ENCODE measurements around the gene OLIG2. TPM values are rescaled to one million over a fixed set of nuclear protein-coding genes. Genes with fewer than 3 reads are reported as not detected.

Gene OLIG2
- polyA plus RNA-seq, 1 of the 3 experiments (the other 2 are of a cell fraction): not detected

DNA sequence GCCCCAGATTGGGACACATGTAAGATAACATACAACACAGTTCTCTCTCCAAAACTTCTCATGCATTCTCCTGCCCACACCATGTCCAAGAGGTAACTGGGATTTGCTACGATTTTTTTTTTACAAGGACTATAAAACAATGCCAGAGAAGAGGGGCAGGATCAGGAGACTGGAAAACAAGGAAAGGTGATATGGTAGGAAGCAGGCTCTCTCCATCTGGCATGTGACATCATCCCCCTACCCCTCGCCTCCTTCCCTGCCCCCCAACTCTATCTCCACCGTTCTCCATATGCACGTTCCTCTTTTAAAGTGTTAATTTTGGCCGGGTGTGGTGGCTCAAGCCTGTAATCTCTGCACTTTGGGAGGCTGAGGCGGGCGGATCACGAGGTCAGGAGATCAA, 20.7 kb downstream of the OLIG2 start:
- Histone ChIP-seq H3K4me2 (no peak overlapping the region), H3K27ac (ENCODE audit: low read depth in 2 of 2, low read length in 1 of 2) (no peak overlapping the region), H3K9ac (no peak overlapping the region), H4K20me1 (ENCODE audit: insufficient read depth) (no peaks in the 10 kb centered on the region), H3F3A (replicated peaks; ENCODE audit: insufficient read depth) (peaks cover 6% of the 10 kb centered on the region), H3K9me3 (no peaks in the 10 kb centered on the region), H2AFZ (ENCODE audit: low read depth) (no peak overlapping the region), H3K9me2 (no peaks in the 10 kb centered on the region), H3K36me3 (replicated peaks in 1 of 2; ENCODE audit: control insufficient read depth in 1 of 2, insufficient read depth in 2 of 2, low read length in 1 of 2) (no peaks in the 10 kb centered on the region), H3K4me3 (ENCODE audit: low read depth in 2 of 2, low read length in 1 of 2) (no peak overlapping the region), H3K79me2 (ENCODE audit: insufficient read depth) (no peaks in the 10 kb centered on the region), H3K27me3 (ENCODE audit: insufficient read depth) (peaks cover 41% of the 10 kb centered on the region), H3K4me1 (ENCODE audit: control insufficient read depth in 1 of 2, insufficient read depth in 2 of 2, low read depth in 1 of 2, low read length in 1 of 2) (peaks cover 0 to 12% of the 10 kb centered on the region in 2 experiments; a peak in 1 of 4 replicates)
- no peak for TF ChIP-seq SIN3A (IDR thresholded peaks at IDR 0.05; ENCODE audit: borderline replicate concordance, low read depth, low read length)
- no peak for TF ChIP-seq GABPA (IDR thresholded peaks at IDR 0.05; ENCODE audit: low read depth)
- no peak for TF ChIP-seq POLR2AphosphoS5 (IDR thresholded peaks at IDR 0.05; ENCODE audit: low read depth, low read length)
- TF ChIP-seq TAF1 (IDR thresholded peaks at IDR 0.05; ENCODE audit: borderline replicate concordance, low read depth, low read length): no peak
- no peak for TF ChIP-seq TEAD4 (IDR thresholded peaks at IDR 0.05; ENCODE audit: borderline replicate concordance, insufficient read depth)
- no peak for TF ChIP-seq ELF1 (IDR thresholded peaks at IDR 0.05)
- TF ChIP-seq, protein P1, sequence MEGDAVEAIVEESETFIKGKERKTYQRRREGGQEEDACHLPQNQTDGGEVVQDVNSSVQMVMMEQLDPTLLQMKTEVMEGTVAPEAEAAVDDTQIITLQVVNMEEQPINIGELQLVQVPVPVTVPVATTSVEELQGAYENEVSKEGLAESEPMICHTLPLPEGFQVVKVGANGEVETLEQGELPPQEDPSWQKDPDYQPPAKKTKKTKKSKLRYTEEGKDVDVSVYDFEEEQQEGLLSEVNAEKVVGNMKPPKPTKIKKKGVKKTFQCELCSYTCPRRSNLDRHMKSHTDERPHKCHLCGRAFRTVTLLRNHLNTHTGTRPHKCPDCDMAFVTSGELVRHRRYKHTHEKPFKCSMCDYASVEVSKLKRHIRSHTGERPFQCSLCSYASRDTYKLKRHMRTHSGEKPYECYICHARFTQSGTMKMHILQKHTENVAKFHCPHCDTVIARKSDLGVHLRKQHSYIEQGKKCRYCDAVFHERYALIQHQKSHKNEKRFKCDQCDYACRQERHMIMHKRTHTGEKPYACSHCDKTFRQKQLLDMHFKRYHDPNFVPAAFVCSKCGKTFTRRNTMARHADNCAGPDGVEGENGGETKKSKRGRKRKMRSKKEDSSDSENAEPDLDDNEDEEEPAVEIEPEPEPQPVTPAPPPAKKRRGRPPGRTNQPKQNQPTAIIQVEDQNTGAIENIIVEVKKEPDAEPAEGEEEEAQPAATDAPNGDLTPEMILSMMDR (IDR thresholded peaks at IDR 0.05): no peak
- TF ChIP-seq RXRA (IDR thresholded peaks at IDR 0.05; ENCODE audit: borderline replicate concordance, low read depth): no peak
- no peak for TF ChIP-seq FOXJ3 (CRISPR knock-in tag; IDR thresholded peaks at IDR 0.05)
- TF ChIP-seq NFIC (IDR thresholded peaks at IDR 0.05; ENCODE audit: borderline replicate concordance): no peak
- TF ChIP-seq MAX (IDR thresholded peaks at IDR 0.05; ENCODE audit: low read depth): no peak
- no peak for TF ChIP-seq RAD21 (IDR thresholded peaks at IDR 0.05; ENCODE audit: low read length)
- no peak for TF ChIP-seq EZH2phosphoT487 (IDR thresholded peaks at IDR 0.05; ENCODE audit: borderline replicate concordance, low read depth)
- TF ChIP-seq EP300 (IDR thresholded peaks at IDR 0.05; ENCODE audit: borderline replicate concordance in 1 of 2, low read depth in 1 of 2, low read length in 1 of 2): no peak
- TF ChIP-seq GATA2 (CRISPR knock-in tag; IDR thresholded peaks at IDR 0.05): no peak
- TF ChIP-seq, protein P2, sequence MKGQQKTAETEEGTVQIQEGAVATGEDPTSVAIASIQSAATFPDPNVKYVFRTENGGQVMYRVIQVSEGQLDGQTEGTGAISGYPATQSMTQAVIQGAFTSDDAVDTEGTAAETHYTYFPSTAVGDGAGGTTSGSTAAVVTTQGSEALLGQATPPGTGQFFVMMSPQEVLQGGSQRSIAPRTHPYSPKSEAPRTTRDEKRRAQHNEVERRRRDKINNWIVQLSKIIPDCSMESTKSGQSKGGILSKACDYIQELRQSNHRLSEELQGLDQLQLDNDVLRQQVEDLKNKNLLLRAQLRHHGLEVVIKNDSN (IDR thresholded peaks at IDR 0.05; ENCODE audit: borderline replicate concordance, low read depth): no peak
- TF ChIP-seq MXI1 (IDR thresholded peaks at IDR 0.05; ENCODE audit: low read depth, low read length): no peak
- ChIA-PET CTCF (interaction anchor here (1.3 kb wide), 1 partner anchor 9 kb away, joined by 3 read pairs; no protein-coding TSS in a partner anchor), POLR2A (no interaction called here)
- no peak for DNase-seq
- 14% methylated on average over 8 of the region's 8 CpGs for WGBS (ENCODE audit: low lambda C conversion rate)

Data from SK-N-SH (cell line).